Uterine smooth muscle cell (primary cell): ENCODE measurements around the gene ZFP36L1. TPM values are rescaled to one million over a fixed set of nuclear protein-coding genes. Genes with fewer than 3 reads are reported as not detected.

ENCODE experiments used
- total RNA-seq: library from RNA; depleted of rRNA; stranded (reverse); fragments of >200 nt; gene quantifications from 2 replicates; pipeline ENCODE4 v1.2.3, GENCODE V29; 2014

ZFP36L1 gene, protein sequence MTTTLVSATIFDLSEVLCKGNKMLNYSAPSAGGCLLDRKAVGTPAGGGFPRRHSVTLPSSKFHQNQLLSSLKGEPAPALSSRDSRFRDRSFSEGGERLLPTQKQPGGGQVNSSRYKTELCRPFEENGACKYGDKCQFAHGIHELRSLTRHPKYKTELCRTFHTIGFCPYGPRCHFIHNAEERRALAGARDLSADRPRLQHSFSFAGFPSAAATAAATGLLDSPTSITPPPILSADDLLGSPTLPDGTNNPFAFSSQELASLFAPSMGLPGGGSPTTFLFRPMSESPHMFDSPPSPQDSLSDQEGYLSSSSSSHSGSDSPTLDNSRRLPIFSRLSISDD
- total RNA-seq = 54.8 and 59.2 TPM in 2 replicates

GRCh38 chr14:68792979-68793733 is at the start of gene ZFP36L1:
Gene ZFP36L1, minus strand, starts transcription at chr14:68793067. Its CDS starts 129 bp downstream, at chr14:68792938.

Other genes starting within 250 kb of the ZFP36L1 start
- 360 and 441 TPM in 2 replicates for gene ACTN1, start 186.2 kb upstream of the ZFP36L1 start, total RNA-seq